ENCODE results near the gene EIF4E2. TPM values are rescaled to one million over a fixed set of nuclear protein-coding genes. Genes with fewer than 3 reads are reported as not detected.

Gene EIF4E2
- total RNA-seq, 3 donors from 2014 or later (not counting 1 experiment from before 2014, with no cell fraction given): 62.2 to 67.6 (median 63.5) TPM

- Histone ChIP-seq H3K4me3 (ENCODE audit: low read length) (no peak overlapping the region), H3K4me1 (ENCODE audit: control insufficient read depth, insufficient read depth, low read length) (peaks cover 16% of the 10 kb centered on the region), H3K9me3 (ENCODE audit: control insufficient read depth, insufficient read depth, low read length) (no peaks in the 10 kb centered on the region), H3K36me3 (ENCODE audit: control insufficient read depth, insufficient read depth, low read length) (peaks cover 3% of the 10 kb centered on the region), H3K27me3 (ENCODE audit: control insufficient read depth, insufficient read depth, low read length) (no peaks in the 10 kb centered on the region), H3K27ac (ENCODE audit: low read length) (no peak overlapping the region)
- DNase-seq (no peak), ATAC-seq (no peak)
- TF ChIP-seq CTCF (IDR thresholded peaks at IDR 0.05): no peak
- peaks cover 0 to 2% of the 10 kb centered on the region in 2 donors for H3K9me3 Mint-ChIP-seq
- intact Hi-C loops (cut with micrococcal nuclease): no loop called here
- peaks cover 45 to 46% of the 10 kb centered on the region in 2 donors for H3K4me1 Mint-ChIP-seq
- no peak overlapping the region for H3K4me3 Mint-ChIP-seq
- H3K27ac Mint-ChIP-seq: no peak overlapping the region
- no peaks in the 10 kb centered on the region for H3K27me3 Mint-ChIP-seq (ENCODE audit: low read depth in 2 of 2)
- WGBS (ENCODE audit: insufficient coverage): 97% methylated on average over 6 of the region's 6 CpGs
- no peaks in the 10 kb centered on the region for H3K36me3 Mint-ChIP-seq
Measured at GRCh38 chr2:232547991-232548390, 2.5 kb upstream of the EIF4E2 start.

- Mint-ChIP-seq H3K27me3 (ENCODE audit: low read depth in 2 of 2) (no peaks in the 10 kb centered on the region), H3K36me3 (no peaks in the 10 kb centered on the region), H3K4me1 (peaks cover 56 to 64% of the 10 kb centered on the region in 2 donors), H3K4me3 (peak overlapping the region; percentile 99), H3K9me3 (peaks cover 0 to 2% of the 10 kb centered on the region in 2 donors), H3K27ac (peak overlapping the region; percentile 94 to 98)
- 29% methylated on average over 18 of the region's 21 CpGs for WGBS (ENCODE audit: insufficient coverage)
- ATAC-seq (no peak), DNase-seq (no peak)
- H3K27ac ChIP-seq (ENCODE audit: low read length): peak overlapping the region; percentile 89
- H3K9me3 ChIP-seq (ENCODE audit: control insufficient read depth, insufficient read depth, low read length): no peaks in the 10 kb centered on the region
- no peaks in the 10 kb centered on the region for H3K27me3 ChIP-seq (ENCODE audit: control insufficient read depth, insufficient read depth, low read length)
- peak overlapping the region; percentile 62 for H3K4me3 ChIP-seq (ENCODE audit: low read length)
- H3K4me1 ChIP-seq (ENCODE audit: control insufficient read depth, insufficient read depth, low read length): peaks cover 17% of the 10 kb centered on the region
- H3K36me3 ChIP-seq (ENCODE audit: control insufficient read depth, insufficient read depth, low read length): peaks cover 5% of the 10 kb centered on the region
- TF ChIP-seq CTCF (IDR thresholded peaks at IDR 0.05): no peak
- intact Hi-C loops (cut with micrococcal nuclease): no loop called here
Measured at GRCh38 chr2:232549655-232550353, 685 bp upstream of the EIF4E2 start.

- no peaks in the 10 kb centered on the region for H3K9me3 ChIP-seq (ENCODE audit: control insufficient read depth, insufficient read depth, low read length)
- Mint-ChIP-seq H3K4me1 (peaks cover 69 to 77% of the 10 kb centered on the region in 2 donors), H3K36me3 (no peaks in the 10 kb centered on the region), H3K9me3 (peaks cover 0 to 2% of the 10 kb centered on the region in 2 donors), H3K27ac (peak overlapping the region; percentile 94 to 98), H3K4me3 (peak overlapping the region; percentile 99), H3K27me3 (ENCODE audit: low read depth in 2 of 2) (no peaks in the 10 kb centered on the region)
- no peak for TF ChIP-seq CTCF (IDR thresholded peaks at IDR 0.05)
- H3K36me3 ChIP-seq (ENCODE audit: control insufficient read depth, insufficient read depth, low read length): peaks cover 14% of the 10 kb centered on the region
- peak in 1 of 2 donors; percentile 16 for DNase-seq
- WGBS (ENCODE audit: insufficient coverage): 9% methylated on average over 7 of the region's 7 CpGs
- intact Hi-C loops (cut with micrococcal nuclease): no loop called here
- H3K4me3 ChIP-seq (ENCODE audit: low read length): peak overlapping the region; percentile 62
- H3K27ac ChIP-seq (ENCODE audit: low read length): peak overlapping the region; percentile 89
- H3K4me1 ChIP-seq (ENCODE audit: control insufficient read depth, insufficient read depth, low read length): peaks cover 18% of the 10 kb centered on the region
- no peaks in the 10 kb centered on the region for H3K27me3 ChIP-seq (ENCODE audit: control insufficient read depth, insufficient read depth, low read length)
- no peak for ATAC-seq
Measured at GRCh38 chr2:232551250-232551638, 755 bp downstream of the EIF4E2 start.
